ENCODE results near the gene COL12A1.

COL12A1 gene

DNA sequence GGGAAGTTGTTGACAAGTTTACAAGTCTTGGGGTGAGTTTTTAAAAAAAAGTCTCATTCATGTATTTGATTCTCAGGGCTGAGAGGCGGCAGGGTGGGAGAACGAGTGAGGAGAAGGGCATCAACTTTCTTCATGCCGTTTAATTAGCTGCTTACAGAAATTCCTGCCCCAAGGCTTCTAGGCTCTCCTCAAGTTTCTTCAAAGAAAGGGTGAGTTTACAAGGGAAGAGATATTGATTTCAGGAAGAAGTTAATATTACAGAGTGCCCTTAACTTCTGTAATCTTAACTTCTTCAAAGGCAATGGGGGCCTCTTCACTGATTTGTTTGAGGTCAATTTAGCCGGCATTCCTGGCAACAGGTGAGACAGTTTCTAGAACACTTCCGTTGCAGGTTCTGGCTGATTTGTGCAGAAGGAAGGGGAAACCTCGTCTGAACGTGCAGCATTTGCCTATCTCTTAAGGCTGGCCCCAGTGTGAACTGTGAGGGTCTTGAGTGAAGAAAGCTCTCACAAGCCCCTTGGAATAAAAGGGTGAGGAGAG, 3.4 kb upstream of the COL12A1 start:
- TF ChIP-seq, protein P1, sequence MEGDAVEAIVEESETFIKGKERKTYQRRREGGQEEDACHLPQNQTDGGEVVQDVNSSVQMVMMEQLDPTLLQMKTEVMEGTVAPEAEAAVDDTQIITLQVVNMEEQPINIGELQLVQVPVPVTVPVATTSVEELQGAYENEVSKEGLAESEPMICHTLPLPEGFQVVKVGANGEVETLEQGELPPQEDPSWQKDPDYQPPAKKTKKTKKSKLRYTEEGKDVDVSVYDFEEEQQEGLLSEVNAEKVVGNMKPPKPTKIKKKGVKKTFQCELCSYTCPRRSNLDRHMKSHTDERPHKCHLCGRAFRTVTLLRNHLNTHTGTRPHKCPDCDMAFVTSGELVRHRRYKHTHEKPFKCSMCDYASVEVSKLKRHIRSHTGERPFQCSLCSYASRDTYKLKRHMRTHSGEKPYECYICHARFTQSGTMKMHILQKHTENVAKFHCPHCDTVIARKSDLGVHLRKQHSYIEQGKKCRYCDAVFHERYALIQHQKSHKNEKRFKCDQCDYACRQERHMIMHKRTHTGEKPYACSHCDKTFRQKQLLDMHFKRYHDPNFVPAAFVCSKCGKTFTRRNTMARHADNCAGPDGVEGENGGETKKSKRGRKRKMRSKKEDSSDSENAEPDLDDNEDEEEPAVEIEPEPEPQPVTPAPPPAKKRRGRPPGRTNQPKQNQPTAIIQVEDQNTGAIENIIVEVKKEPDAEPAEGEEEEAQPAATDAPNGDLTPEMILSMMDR (conservative IDR thresholded peaks at IDR 0.05; ENCODE audit: low read depth), result peak; percentile 47
- ChIA-PET POLR2A (ENCODE audit: low non-redundant PET) (no interaction called here), CTCF (interaction anchor here (0.6 to 2.0 kb wide), 23 partner anchors 12 to 1886 kb away, joined by 3 to 17 read pairs (median 4); no protein-coding TSS in a partner anchor)
- no peak overlapping the region for H3K27ac ChIP-seq
- no peak for DNase-seq (ENCODE audit: low spot score)

DNA sequence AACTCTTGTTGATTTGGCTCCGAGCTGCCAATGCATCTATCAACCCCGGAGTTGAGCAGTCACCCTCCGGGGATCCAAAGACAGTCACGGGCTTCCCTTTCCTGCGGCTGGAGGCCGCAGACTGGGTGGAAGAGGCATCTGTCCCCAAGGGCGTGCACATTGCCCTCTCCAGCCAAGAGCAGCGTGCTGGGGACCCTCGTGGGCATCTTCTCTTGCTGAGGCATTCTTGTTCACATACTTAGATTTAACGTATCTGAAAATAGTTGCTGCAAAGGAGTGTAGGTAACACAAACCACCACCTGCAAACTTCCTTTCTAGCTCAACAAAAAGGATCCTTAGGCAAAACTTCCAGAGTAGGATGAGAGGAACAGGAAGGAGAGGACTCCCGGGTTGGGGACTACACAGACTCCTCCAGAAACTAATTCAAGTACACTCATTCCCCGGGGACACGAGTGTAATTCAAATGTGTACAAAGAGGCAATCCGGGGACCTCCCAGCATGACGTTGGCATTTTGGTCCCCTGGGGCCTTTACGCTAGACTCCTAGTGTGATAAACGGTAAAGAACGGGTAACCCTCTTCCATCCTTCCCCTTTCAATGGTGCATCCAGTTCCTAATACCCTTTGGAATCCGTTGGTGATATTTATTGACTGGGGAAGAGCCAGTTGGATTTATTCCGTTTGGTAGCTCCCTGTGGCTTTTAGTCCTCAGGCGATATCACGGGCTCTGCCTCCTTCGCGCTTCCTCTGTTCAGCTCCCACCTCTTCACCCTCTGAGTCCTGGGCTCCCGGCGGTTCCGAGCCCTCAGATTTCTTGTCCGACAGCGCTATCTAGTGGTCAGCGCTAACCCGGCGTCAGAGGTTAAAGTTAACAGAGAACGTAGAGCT, 2.7 kb upstream of the COL12A1 start:
- CTCF ChIA-PET, result interaction anchor here (0.5 to 2.0 kb wide), 25 partner anchors 13 to 1885 kb away, joined by 3 to 17 read pairs (median 4); no protein-coding TSS in a partner anchor
- H3K27ac ChIP-seq, result no peak overlapping the region
- DNase-seq (ENCODE audit: low spot score), result peak; percentile 72
- TF ChIP-seq, protein P1 (conservative IDR thresholded peaks at IDR 0.05; ENCODE audit: low read depth), result peak; percentile 85
- POLR2A ChIA-PET (ENCODE audit: low non-redundant PET), result no interaction called here

DNA sequence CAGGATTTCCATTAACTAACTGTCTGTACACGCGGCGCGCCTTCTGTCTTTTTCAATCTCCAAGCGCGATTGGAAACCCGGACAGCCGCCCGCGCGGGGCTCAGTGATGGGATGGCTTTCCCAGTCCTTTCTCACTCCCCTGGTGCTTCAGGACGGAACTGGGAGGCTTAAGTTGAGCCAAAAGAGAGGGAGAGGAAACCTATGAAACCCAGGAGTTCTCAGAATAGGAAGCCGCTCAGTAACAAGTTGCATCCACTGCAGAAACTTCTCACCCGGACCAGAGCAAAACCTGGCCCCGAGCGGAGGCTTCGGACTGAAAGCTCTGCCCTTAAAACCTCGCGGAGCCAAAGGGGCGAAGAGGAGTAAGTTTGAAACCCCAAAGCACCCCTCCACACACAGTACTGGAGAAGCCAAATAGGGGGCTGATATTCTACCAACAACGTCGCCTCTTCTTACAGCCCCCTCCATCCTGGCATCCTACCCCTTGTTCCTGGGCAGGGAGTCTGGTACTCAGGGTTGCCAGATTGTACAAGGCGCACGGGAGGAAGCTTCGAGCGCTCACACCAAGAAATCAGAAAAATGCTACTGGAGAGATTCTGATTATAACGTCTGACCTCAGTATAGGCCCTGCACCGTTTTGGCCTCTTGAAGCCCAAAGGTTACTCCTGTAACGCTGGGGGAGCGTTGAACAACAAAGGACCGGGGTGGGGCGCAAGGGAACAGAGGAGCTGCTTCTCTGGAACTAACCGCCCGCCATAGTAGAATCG, 906 bp upstream of the COL12A1 start:
- TF ChIP-seq, protein P1 (conservative IDR thresholded peaks at IDR 0.05; ENCODE audit: low read depth), result no peak
- POLR2A ChIA-PET (ENCODE audit: low non-redundant PET), result no interaction called here
- no peak for DNase-seq (ENCODE audit: low spot score)
- peak overlapping the region; percentile 92 for H3K27ac ChIP-seq
- CTCF ChIA-PET, result interaction anchor here (0.8 to 3.7 kb wide), 3 partner anchors 54 to 798 kb away, joined by 3 to 27 read pairs (median 4); no protein-coding TSS in a partner anchor

DNA sequence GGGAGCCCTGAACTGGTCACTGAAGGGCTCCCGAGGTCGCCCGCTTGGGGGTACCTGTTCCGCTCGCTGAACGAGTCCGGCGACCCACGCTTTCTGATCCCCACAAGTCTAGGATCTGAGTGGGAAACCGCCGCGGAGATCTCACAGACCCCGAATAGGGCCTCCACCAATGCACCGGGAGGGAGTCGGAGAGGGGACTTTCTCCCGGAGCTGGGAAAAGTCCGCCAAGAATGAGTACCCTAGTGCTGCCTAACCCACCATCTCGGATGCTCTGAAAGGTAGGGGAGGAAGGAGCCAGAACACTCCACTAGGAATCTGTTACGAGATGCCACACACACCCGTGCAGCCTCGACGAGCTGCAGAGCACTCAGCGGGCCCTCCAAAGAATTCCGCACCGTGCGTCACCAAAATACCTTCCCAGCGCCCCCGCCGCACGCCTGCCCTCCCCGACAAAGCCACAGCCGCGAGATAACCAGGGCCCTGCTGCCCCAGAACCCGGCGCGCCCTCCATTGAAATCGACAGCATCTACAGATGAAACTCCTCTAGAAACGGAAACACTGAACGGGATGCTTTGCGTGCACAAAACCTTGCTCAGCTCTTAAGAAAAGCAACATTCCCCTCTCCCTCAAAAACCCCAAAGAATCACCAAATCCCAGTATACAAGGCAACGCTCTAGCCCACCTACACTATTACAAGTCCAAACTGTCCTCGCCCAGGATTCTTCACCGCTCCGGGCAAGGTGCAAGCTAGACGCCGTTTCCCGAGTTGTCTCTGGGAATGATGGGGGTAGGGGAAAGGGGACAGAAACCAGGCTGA, 686 bp downstream of the COL12A1 start:
- DNase-seq (ENCODE audit: low spot score), result peak; percentile 53
- TF ChIP-seq, protein P1 (conservative IDR thresholded peaks at IDR 0.05; ENCODE audit: low read depth), result no peak
- ChIA-PET CTCF (interaction anchor here (0.5 to 3.7 kb wide), 13 partner anchors 52 to 1465 kb away, joined by 3 to 27 read pairs (median 5); no protein-coding TSS in a partner anchor), POLR2A (ENCODE audit: low non-redundant PET) (no interaction called here)
- peak overlapping the region; percentile 92 for H3K27ac ChIP-seq

DNA sequence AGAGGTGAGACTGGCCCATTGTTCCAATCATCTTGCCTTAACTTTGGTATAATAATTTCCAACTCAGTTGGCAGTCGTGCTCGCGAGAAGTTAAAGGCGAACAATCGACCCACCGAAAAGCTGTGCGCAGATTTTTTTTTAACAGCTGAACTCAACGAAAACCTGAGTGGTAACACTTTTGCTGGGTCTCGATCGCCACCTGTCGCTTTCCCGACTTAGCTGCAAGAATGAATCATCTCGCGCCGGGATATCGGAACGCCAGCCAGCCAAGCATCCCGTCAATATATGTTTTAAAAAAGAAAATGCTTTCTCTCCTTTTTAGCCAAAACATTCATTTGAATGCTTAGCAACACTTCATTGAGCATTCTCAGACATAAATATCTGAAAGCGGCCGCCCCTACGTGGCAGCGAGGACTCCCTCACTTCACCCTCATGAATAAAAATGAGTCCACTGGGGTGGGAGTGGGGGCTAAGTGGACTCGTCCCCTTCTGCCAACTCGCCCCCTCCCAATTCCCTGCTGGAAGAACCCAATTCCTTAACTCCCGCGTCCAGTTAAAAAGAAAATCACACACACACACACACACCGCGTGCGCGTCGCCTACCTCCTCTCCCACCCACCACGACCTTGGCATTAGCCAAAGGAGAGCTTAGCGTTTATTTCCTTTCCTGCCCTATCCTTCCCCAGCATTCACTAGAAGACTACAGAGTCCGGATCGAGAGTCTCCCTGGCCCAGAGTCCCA, 1.5 kb downstream of the COL12A1 start:
- ChIA-PET CTCF (interaction anchor here (0.5 to 3.7 kb wide), 18 partner anchors 37 to 1288 kb away, joined by 3 to 27 read pairs (median 4); no protein-coding TSS in a partner anchor), POLR2A (ENCODE audit: low non-redundant PET) (no interaction called here)
- DNase-seq (ENCODE audit: low spot score), result peak; percentile 84
- H3K27ac ChIP-seq, result peak overlapping the region; percentile 92
- TF ChIP-seq, protein P1 (conservative IDR thresholded peaks at IDR 0.05; ENCODE audit: low read depth), result peak; percentile 84

All from RWPE1 (cell line).